Rectal smooth muscle tissue (tissue), 1 donor: ENCODE measurements around the gene MB21D2.
"Not testable (repeated sequence)": the region's sequence is repeated elsewhere in the genome, so short reads cannot be mapped to it uniquely, and the experiment has no call there.

ENCODE experiments used
- H3K27ac ChIP-seq: one replicate; pipeline ENCODE4 v1.7.0; 2013; ENCODE audit warnings: low read depth, low read length, inconsistent platforms
- H3K27me3 ChIP-seq: one replicate; pipeline ENCODE4 v1.7.0; 2013; ENCODE audit warnings: low read length; ENCODE audit not compliant: control insufficient read depth, insufficient read depth
- H3K36me3 ChIP-seq: one replicate; pipeline ENCODE4 v1.7.0; 2013; ENCODE audit warnings: low read length; ENCODE audit not compliant: control insufficient read depth, insufficient read depth
- H3K4me1 ChIP-seq: one replicate; pipeline ENCODE4 v1.7.0; 2013; ENCODE audit warnings: low read length; ENCODE audit not compliant: control insufficient read depth, insufficient read depth
- H3K4me3 ChIP-seq: one replicate; pipeline ENCODE4 v1.7.0; 2013; ENCODE audit warnings: low read length
- H3K9ac ChIP-seq: one replicate; pipeline ENCODE4 v1.7.0; 2013; ENCODE audit warnings: low read length

The MB21D2 gene

DNA sequence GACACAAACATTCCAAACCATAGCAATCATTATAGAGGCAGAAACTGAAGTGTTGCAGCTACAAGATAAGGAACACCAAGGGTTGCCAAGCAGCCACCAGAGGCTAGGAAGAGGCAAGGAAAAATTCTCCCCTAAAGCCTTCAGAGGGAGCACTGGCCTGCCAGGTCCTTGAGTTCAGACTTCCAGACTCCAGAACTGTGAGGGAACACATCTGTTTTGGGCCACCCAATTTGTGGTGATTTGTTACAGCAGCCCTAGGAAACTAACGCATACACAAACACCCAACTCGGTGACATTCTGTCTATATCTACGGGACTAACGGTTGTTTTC, 54.6 kb downstream of the MB21D2 start:
- no peaks in the 10 kb centered on the region for H3K4me1 ChIP-seq
- no peak overlapping the region for H3K27ac ChIP-seq
- no peaks in the 10 kb centered on the region for H3K27me3 ChIP-seq
- no peaks in the 10 kb centered on the region for H3K36me3 ChIP-seq
- H3K4me3 ChIP-seq: no peak overlapping the region
- no peak overlapping the region for H3K9ac ChIP-seq

DNA sequence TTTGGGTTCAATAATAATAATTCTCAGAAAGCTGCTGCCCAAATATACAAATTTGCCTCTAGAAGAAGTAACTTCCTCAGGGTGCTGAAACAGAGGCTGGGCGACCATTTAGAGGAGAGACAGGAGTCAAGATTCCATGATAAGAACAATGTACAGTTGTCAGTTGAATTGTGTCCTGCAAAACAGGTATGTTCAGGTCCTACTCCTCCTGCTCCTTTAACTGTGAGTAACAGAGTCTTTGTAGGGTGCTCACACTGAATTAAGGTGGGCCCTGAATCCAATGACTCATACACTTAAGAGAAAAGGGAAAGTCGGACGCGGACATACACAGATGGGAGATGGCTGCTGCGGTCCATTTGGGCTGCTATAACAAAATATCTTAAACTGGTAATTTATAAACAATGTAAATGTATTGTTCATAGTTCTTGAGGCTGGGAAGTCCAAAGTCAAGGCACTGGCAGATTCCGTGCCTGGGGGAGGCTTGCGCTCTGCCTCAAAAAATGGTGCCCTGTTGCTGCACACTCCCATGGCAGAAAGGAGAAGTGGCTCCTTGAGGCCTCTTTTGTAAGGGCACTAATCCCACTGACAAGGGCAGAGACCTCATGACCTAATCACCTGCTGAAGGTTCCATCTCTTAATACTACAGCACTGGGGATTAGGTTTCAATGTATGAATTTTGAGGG, 55.1 kb downstream of the MB21D2 start:
- no peak overlapping the region for H3K4me3 ChIP-seq
- no peaks in the 10 kb centered on the region for H3K36me3 ChIP-seq
- no peak overlapping the region for H3K27ac ChIP-seq
- H3K27me3 ChIP-seq: no peaks in the 10 kb centered on the region
- no peaks in the 10 kb centered on the region for H3K4me1 ChIP-seq
- no peak overlapping the region for H3K9ac ChIP-seq

DNA sequence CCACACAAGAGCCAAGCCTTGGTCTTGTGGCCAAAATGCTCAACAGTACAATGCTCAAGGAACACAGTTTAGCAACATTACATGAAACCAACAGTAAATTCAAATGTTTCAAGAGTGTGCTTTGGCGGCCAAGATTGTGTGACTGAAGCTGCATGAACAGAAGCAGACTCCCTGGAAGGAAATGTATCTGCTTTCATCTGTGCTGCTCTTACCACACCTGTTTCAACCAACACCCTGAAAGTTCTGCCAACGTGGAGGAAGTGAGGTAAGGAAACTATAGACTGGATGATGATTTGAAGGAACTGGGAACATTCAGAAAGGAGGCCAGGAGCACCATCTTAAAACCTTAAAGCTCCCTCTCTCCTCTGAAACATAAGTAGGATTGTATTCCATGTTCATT, 55.7 kb downstream of the MB21D2 start:
- no peak overlapping the region for H3K27ac ChIP-seq
- no peaks in the 10 kb centered on the region for H3K4me1 ChIP-seq

DNA sequence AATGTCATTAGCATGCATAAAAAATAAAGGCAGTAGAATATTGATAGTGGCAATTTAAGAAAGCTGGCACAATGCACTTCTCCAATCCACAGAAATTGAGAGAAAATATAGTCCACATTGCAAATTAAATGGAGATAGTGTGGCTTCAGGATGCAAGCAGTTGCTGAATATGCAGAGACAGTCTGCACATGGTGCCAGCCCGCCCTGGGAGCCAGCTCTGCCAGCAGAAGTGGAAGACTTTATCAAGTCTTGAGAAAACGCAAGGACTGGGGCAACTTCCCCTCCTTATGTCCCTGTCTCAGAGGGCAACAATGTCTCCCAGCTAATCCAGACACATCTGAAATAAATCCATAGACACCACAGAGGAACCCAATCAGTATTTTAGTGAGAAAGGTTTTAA, 57.2 kb downstream of the MB21D2 start:
- Histone ChIP-seq H3K36me3 (no peaks in the 10 kb centered on the region), H3K9ac (no peak overlapping the region), H3K27ac (no peak overlapping the region), H3K27me3 (no peaks in the 10 kb centered on the region), H3K4me3 (no peak overlapping the region), H3K4me1 (no peaks in the 10 kb centered on the region)

More for the DNA sequence above, 55.7 kb downstream of the MB21D2 start:
- Histone ChIP-seq H3K27me3 (no peaks in the 10 kb centered on the region), H3K4me3 (no peak overlapping the region), H3K36me3 (no peaks in the 10 kb centered on the region), H3K9ac (no peak overlapping the region)

DNA sequence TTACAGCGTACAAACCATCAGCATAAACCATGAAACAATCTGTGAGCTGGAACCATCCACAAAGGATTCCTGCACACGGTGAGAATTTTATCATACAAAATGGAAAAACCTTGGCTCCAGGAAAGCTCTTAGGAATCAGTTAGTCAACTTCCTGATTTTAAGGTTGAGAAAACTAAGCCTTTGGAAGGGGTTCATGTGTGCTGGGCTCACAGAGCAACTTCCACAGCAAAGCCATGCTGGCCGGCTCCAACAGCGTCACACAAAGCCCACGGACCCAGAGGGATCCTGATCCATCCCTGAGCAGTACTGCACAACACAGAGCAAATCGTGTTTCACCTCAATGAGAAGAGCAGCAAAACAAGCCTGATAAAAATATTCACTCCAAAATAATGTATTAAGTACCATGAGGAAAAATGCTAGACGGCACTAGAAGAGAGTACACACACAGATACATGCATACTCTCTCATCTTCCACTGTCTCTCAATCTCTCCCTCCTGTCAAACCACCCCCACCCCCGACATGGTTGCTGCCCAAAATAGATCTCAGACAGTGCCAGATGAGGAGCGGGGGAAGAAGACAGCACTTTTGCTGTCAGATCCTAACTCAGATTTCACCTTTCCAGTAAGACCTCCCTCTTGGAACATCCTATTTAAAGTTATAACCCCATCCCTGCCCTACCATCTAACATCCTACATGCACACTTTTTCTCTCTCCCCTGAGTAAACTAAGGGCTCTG, 58.6 kb downstream of the MB21D2 start:
- H3K9ac ChIP-seq: no peak overlapping the region
- H3K27me3 ChIP-seq: no peaks in the 10 kb centered on the region
- no peaks in the 10 kb centered on the region for H3K4me1 ChIP-seq
- no peak overlapping the region for H3K4me3 ChIP-seq
- H3K27ac ChIP-seq: no peak overlapping the region
- no peaks in the 10 kb centered on the region for H3K36me3 ChIP-seq

DNA sequence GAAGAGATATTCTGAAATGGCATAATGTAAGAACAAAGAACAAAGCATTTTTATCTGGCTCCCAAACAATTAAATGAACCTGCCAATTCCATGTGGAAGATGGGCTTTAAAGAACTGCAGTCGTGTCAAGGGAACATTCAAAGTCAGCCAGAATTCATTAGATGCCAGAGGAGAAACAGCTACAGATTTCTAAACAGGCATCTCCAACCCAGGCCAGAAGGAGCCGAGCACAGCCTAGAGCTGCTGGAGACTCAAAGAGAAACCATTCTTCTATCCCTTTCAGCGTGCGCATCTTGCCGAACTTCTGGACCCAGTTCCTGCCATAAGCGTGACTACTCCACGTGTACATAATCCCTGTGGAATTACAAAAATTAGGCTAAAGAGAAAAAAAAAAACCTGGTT, 60.4 kb downstream of the MB21D2 start:
- no peaks in the 10 kb centered on the region for H3K4me1 ChIP-seq
- no peak overlapping the region for H3K27ac ChIP-seq
- no peak overlapping the region for H3K9ac ChIP-seq
- H3K4me3 ChIP-seq: no peak overlapping the region
- no peaks in the 10 kb centered on the region for H3K27me3 ChIP-seq
- H3K36me3 ChIP-seq: no peaks in the 10 kb centered on the region

DNA sequence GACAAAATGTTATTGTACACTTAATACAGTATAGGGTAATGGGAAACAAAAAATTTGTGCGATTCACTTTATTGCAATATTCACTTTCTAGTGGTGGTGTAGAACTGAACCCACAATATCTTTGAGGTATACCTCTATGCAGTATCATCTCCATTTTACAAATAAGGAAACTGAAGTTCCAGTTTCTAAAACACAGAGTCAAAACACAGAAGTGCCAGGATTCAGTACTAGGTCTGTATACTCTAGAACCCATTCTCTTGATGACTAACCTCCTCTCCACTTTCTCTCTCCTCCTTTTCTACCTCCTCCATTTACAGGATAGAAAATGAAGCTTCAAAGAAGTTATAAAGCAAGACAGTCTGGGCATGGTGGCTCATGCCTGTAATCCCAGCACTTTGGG, 62.2 kb downstream of the MB21D2 start:
- Histone ChIP-seq H3K36me3 (no peaks in the 10 kb centered on the region), H3K4me1 (peaks cover 4% of the 10 kb centered on the region), H3K9ac (no peak overlapping the region), H3K4me3 (no peak overlapping the region), H3K27ac (no peak overlapping the region), H3K27me3 (no peaks in the 10 kb centered on the region)

DNA sequence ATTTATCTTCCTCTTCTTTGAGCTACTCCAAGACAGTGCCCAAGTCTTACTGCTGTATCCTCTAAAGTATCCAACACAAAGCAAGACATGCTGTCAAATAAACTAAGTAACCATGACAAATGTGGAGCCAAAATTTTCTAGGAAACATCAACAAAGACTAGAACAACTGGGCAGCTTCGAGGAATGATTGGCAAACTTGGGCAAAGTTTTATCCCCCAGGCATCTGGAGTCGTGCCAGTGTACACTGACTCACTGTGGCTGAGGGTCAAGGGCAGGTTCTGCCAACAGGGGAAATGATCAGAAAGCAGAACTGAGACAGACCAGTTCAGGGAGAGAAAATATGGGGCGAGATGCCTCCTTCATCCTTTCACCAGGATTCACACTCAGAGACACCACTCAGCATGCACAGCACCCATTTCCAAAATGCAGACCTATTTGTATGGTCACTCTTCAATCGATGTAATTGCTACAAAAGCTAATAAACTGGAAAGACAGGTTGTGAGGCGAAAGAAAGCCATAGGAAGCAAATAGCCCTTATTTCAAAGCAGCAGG, 65.8 kb downstream of the MB21D2 start:
- no peak overlapping the region for H3K9ac ChIP-seq
- peaks cover 6% of the 10 kb centered on the region for H3K4me1 ChIP-seq
- H3K27me3 ChIP-seq: no peaks in the 10 kb centered on the region
- no peaks in the 10 kb centered on the region for H3K36me3 ChIP-seq
- no peak overlapping the region for H3K4me3 ChIP-seq
- H3K27ac ChIP-seq: no peak overlapping the region

DNA sequence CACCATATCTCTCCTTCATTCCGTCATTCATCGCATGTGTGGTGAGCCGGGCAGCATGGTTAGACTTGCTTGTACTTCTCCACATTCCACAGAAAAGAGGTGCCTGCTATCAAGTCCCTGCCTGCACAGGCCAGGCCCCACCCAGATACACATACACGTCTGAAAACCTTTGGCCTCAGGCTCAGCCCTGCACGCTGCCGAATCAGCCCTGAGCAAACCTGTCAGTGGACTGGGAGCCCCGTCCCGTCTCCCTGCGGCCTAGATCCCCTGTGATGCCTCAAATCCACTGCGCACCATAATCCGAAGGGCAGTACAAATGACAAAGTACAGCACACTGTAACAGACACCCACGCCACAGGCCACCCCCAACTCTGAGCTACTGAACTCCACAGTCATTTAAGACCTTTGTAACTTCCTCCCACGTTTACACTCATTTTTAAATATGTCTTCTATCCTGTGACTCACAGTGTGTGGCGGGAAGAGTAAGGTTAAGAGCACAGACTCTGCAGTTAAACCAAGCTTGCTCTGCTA, 67.1 kb downstream of the MB21D2 start:
- Histone ChIP-seq H3K27ac (no peak overlapping the region), H3K4me3 (no peak overlapping the region), H3K9ac (no peak overlapping the region), H3K36me3 (no peaks in the 10 kb centered on the region), H3K27me3 (no peaks in the 10 kb centered on the region), H3K4me1 (peaks cover 6% of the 10 kb centered on the region)

DNA sequence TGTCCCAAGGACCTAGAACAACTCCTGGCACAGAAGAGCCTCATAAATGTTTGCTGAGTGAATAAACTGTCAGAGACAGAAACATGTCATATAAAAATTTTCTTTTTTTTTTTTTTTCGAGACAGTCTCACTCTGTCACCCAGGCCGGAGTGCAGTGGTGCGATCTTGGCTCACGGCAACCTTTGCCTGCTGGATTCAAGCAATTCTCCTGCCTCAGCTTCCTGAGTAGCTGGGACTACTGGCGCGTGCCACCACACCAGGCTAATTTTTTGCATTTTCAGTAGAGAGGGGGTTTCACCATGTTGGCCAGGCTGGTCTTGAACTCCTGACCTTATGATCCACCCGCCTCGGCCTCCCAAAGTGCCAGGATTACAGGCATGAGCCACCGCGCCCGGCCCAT, 67.8 kb downstream of the MB21D2 start:
- not testable (repeated sequence) for H3K9ac ChIP-seq, H3K4me3 ChIP-seq, H3K4me1 ChIP-seq, H3K27me3 ChIP-seq, H3K27ac ChIP-seq, H3K36me3 ChIP-seq

DNA sequence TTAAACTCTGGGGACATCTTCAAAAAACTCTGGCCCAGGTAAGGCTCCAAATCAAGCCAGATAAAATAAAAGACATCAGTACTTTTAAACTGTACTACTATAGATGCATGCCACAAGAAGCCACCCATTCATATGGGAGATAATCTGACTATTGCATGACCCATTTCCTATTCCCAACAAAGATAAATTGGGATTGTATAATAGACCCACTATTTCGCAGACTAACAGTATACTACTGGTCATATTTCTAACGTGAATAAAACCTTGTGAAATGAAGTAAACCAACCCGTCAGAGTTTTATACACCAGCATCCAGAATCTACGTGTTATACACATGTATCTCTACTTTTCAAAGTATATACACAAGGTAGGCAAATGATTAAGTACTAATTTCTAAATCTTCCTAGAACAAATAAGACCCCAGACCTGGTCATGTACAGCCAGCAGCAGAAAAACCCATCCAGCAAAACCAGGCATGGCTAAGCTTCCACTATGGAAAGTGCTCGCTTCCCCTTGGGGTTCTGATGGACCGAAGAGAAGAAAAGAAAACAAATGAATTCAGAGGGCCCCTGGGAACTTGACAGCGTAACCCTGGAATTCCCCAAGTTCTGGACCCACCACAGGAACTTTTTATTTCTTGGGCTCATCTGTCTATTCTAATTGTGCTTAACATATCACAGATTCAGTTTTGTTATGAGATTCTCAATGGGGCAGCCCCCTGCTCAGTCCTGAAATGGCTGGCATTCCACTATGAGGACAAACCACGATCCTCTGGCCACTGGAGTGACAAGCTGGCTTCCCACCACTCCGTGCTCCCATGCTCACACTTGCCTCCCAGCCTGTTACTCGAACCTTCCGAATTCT, 69.1 kb downstream of the MB21D2 start:
- H3K9ac ChIP-seq: no peak overlapping the region
- peaks cover 6% of the 10 kb centered on the region for H3K4me1 ChIP-seq
- H3K4me3 ChIP-seq: no peak overlapping the region
- no peaks in the 10 kb centered on the region for H3K27me3 ChIP-seq
- no peaks in the 10 kb centered on the region for H3K36me3 ChIP-seq
- no peak overlapping the region for H3K27ac ChIP-seq

DNA sequence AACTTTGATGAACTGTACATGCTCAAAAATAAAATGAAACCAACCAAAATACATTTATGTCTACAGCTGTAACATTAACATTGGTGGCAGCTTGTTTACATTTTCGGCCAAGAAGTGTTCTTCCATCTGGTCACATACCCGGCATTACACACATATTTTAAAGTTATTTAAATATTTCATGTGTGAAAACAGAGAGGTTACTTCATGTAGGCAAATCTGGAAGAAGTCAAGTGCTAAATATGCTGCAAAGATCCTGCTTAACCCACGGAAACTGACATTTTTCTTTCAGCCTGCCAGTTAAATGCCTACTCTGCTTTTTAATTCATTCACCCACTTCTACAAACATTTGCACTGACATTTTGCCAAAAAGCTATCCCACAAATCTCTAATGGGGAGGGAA, 69.7 kb downstream of the MB21D2 start:
- Histone ChIP-seq H3K27me3 (no peaks in the 10 kb centered on the region), H3K36me3 (no peaks in the 10 kb centered on the region), H3K4me3 (no peak overlapping the region), H3K27ac (no peak overlapping the region), H3K9ac (no peak overlapping the region), H3K4me1 (peaks cover 6% of the 10 kb centered on the region)
